Mammary epithelial cell (primary cell): ENCODE measurements around the gene NEDD8.

ENCODE experiments used
- CTCF ChIP-seq, 2 donors: IDR thresholded peaks in 1 of 2; conservative IDR thresholded peaks in 1 of 2; 2 replicates each; pipeline ENCODE4 v1.5.1; 2011 to 2012; ENCODE audit warnings: inconsistent platforms in 2 of 2, low read length in 2 of 2, mild to moderate bottlenecking in 2 of 2, control low read depth in 1 of 2, low read depth in 1 of 2; ENCODE audit not compliant: insufficient read depth in 1 of 2; ENCODE audit errors: extremely low read depth in 1 of 2
- EZH2 ChIP-seq: IDR thresholded peaks from 2 replicates; pipeline ENCODE4 v1.6.1; 2012; ENCODE audit warnings: low read length, inconsistent platforms, borderline replicate concordance

- TF ChIP-seq CTCF (conservative IDR thresholded peaks at IDR 0.05 in 1 of 2, IDR thresholded peaks at IDR 0.05 in 1 of 2; ENCODE audit: extremely low read depth in 1 of 2, insufficient read depth in 1 of 2, low read depth in 1 of 2, low read length in 2 of 2) (no peak), EZH2 (no peak)
Observed at GRCh38 chr14:24197056-24197450, 35.1 kb downstream of the NEDD8 start.
